ENCODE results near the gene ABCC6. TPM values are rescaled to one million over a fixed set of nuclear protein-coding genes. Genes with fewer than 3 reads are reported as not detected.
"Not testable (repeated sequence)": the region's sequence is repeated elsewhere in the genome, so short reads cannot be mapped to it uniquely, and the experiment has no call there.

Gene ABCC6
- total RNA-seq, 1 experiment from 2014 or later = 2.7 TPM

GRCh38 chr16:16267708-16268107 lies 44.4 kb upstream of the ABCC6 start:
- H3K9me3 ChIP-seq (ENCODE audit: control insufficient read depth in 1 of 2, insufficient read depth in 1 of 2, low read depth in 1 of 2, low read length in 2 of 2); BruUV-seq (replicated peaks); DNase-seq (ENCODE audit: low read depth, low spot score); POLR2A ChIA-PET; H3K36me3 ChIP-seq (ENCODE audit: control insufficient read depth in 1 of 2, insufficient read depth in 2 of 2, low read length in 2 of 2); intact Hi-C loops (cut with micrococcal nuclease); H3K79me2 ChIP-seq (ENCODE audit: insufficient read depth, low read length); H3K27ac ChIP-seq (ENCODE audit: low read depth, low read length); H3K27me3 ChIP-seq (ENCODE audit: insufficient read depth, low read length); RAD21 ChIA-PET (ENCODE audit: low non-redundant PET in 1 of 2, low total read pairs in 2 of 2, uncharacterized antibody in 2 of 2, unreplicated experiment in 2 of 2); H3K4me3 ChIP-seq (replicated peaks in 1 of 2; ENCODE audit: low read depth in 1 of 2, low read length in 2 of 2); H4K20me1 ChIP-seq (ENCODE audit: insufficient read depth); H2AFZ ChIP-seq (ENCODE audit: low read depth, low read length, poor library complexity, severe bottlenecking); H3K4me1 ChIP-seq (ENCODE audit: control insufficient read depth in 1 of 2, insufficient read depth in 2 of 2, low read length in 2 of 2); H3K9ac ChIP-seq (ENCODE audit: low read length); CTCF ChIA-PET; H3K9me2 ChIP-seq (ENCODE audit: insufficient read depth); ATAC-seq; H3K4me2 ChIP-seq (ENCODE audit: low read length): not testable (repeated sequence)

DNA sequence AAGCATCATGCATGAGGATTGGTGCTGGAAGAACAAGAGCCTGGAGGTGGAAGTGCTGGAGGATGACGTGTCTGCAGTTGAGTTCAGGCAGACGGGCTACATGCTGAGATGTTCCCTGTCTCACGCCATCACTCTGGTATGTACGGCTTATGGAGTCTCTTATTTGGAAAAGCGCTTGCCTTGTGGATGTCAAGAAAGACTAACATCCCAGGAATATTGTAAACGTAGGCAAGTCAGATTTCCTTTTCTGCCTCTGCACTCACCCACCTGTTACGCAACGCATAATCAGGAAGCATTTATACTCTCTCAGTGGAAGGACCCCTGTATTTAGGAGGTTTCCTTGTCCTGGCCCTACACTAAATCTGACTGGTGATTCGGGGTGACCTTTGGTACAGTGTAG lies 41.8 kb upstream of the ABCC6 start:
- H3K36me3 ChIP-seq (ENCODE audit: control insufficient read depth in 1 of 2, insufficient read depth in 2 of 2, low read length in 2 of 2); H3K27ac ChIP-seq (ENCODE audit: low read depth, low read length); H2AFZ ChIP-seq (ENCODE audit: low read depth, low read length, poor library complexity, severe bottlenecking); DNase-seq (ENCODE audit: low read depth, low spot score); H3K79me2 ChIP-seq (ENCODE audit: insufficient read depth, low read length); RAD21 ChIA-PET (ENCODE audit: low non-redundant PET in 1 of 2, low total read pairs in 2 of 2, uncharacterized antibody in 2 of 2, unreplicated experiment in 2 of 2); ATAC-seq; H3K9me3 ChIP-seq (ENCODE audit: control insufficient read depth in 1 of 2, insufficient read depth in 1 of 2, low read depth in 1 of 2, low read length in 2 of 2); POLR2A ChIA-PET; H3K27me3 ChIP-seq (ENCODE audit: insufficient read depth, low read length); H3K9me2 ChIP-seq (ENCODE audit: insufficient read depth); H3K4me3 ChIP-seq (replicated peaks in 1 of 2; ENCODE audit: low read depth in 1 of 2, low read length in 2 of 2); H4K20me1 ChIP-seq (ENCODE audit: insufficient read depth); BruUV-seq (replicated peaks); H3K4me1 ChIP-seq (ENCODE audit: control insufficient read depth in 1 of 2, insufficient read depth in 2 of 2, low read length in 2 of 2); intact Hi-C loops (cut with micrococcal nuclease); CTCF ChIA-PET; H3K4me2 ChIP-seq (ENCODE audit: low read length); H3K9ac ChIP-seq (ENCODE audit: low read length): not testable (repeated sequence)

DNA sequence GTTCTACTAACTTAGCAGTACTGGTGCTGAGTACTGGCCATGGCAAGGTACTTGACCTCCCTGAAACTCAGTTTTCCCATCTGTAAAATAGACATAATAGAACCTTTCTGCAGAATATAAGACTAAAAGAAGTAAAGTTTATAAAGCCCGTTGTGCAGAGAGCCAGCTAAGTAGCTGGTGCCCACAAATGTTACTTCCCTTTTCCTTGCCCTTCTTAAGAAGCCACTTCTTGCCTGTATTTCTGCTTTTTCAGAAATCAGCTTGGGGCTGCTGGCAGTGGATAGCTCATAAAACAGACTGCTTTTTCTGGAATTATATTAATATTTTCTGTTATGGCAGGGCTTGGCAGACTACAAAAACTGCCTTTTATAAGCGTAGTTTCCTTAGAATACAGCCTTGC lies 40.7 kb upstream of the ABCC6 start:
- H3K27ac ChIP-seq (ENCODE audit: low read depth, low read length); H3K9me3 ChIP-seq (ENCODE audit: control insufficient read depth in 1 of 2, insufficient read depth in 1 of 2, low read depth in 1 of 2, low read length in 2 of 2); H3K27me3 ChIP-seq (ENCODE audit: insufficient read depth, low read length); H2AFZ ChIP-seq (ENCODE audit: low read depth, low read length, poor library complexity, severe bottlenecking); intact Hi-C loops (cut with micrococcal nuclease); H3K4me3 ChIP-seq (replicated peaks in 1 of 2; ENCODE audit: low read depth in 1 of 2, low read length in 2 of 2); POLR2A ChIA-PET; DNase-seq (ENCODE audit: low read depth, low spot score); H3K4me2 ChIP-seq (ENCODE audit: low read length); ATAC-seq; BruUV-seq (replicated peaks); H3K36me3 ChIP-seq (ENCODE audit: control insufficient read depth in 1 of 2, insufficient read depth in 2 of 2, low read length in 2 of 2); RAD21 ChIA-PET (ENCODE audit: low non-redundant PET in 1 of 2, low total read pairs in 2 of 2, uncharacterized antibody in 2 of 2, unreplicated experiment in 2 of 2); H3K4me1 ChIP-seq (ENCODE audit: control insufficient read depth in 1 of 2, insufficient read depth in 2 of 2, low read length in 2 of 2); H4K20me1 ChIP-seq (ENCODE audit: insufficient read depth); H3K9ac ChIP-seq (ENCODE audit: low read length); CTCF ChIA-PET; H3K79me2 ChIP-seq (ENCODE audit: insufficient read depth, low read length); H3K9me2 ChIP-seq (ENCODE audit: insufficient read depth): not testable (repeated sequence)

- H3K4me2 ChIP-seq (ENCODE audit: low read length); DNase-seq (ENCODE audit: low read depth, low spot score); H3K9me2 ChIP-seq (ENCODE audit: insufficient read depth); CTCF ChIA-PET; H3K79me2 ChIP-seq (ENCODE audit: insufficient read depth, low read length); H3K4me3 ChIP-seq (replicated peaks in 1 of 2; ENCODE audit: low read depth in 1 of 2, low read length in 2 of 2); BruUV-seq (replicated peaks); H4K20me1 ChIP-seq (ENCODE audit: insufficient read depth); H2AFZ ChIP-seq (ENCODE audit: low read depth, low read length, poor library complexity, severe bottlenecking); H3K9ac ChIP-seq (ENCODE audit: low read length); H3K27ac ChIP-seq (ENCODE audit: low read depth, low read length); H3K27me3 ChIP-seq (ENCODE audit: insufficient read depth, low read length); RAD21 ChIA-PET (ENCODE audit: low non-redundant PET in 1 of 2, low total read pairs in 2 of 2, uncharacterized antibody in 2 of 2, unreplicated experiment in 2 of 2); H3K9me3 ChIP-seq (ENCODE audit: control insufficient read depth in 1 of 2, insufficient read depth in 1 of 2, low read depth in 1 of 2, low read length in 2 of 2); intact Hi-C loops (cut with micrococcal nuclease); H3K4me1 ChIP-seq (ENCODE audit: control insufficient read depth in 1 of 2, insufficient read depth in 2 of 2, low read length in 2 of 2); H3K36me3 ChIP-seq (ENCODE audit: control insufficient read depth in 1 of 2, insufficient read depth in 2 of 2, low read length in 2 of 2); POLR2A ChIA-PET; ATAC-seq: not testable (repeated sequence)
Observed at GRCh38 chr16:16262954-16263555, 39.8 kb upstream of the ABCC6 start.

DNA sequence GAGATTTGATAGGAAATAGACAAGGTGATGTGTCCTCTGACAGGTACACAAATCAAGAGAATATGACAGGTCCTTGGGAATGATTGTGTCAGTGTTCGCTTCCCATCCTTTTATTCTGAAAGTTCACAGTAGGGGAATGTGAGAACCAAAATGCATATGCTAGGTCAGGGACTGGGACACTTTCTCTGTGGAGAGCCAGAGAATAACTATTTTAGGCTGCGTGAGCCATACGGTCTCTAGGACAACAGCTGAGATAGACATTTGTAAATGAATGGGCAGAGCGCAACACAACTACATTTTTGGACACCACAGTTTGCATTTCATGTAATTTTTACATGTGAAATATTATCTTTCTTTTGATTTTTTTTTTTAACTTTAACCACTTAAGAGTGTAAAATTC lies 36.7 kb upstream of the ABCC6 start:
- H3K9me2 ChIP-seq (ENCODE audit: insufficient read depth); RAD21 ChIA-PET (ENCODE audit: low non-redundant PET in 1 of 2, low total read pairs in 2 of 2, uncharacterized antibody in 2 of 2, unreplicated experiment in 2 of 2); POLR2A ChIA-PET; H3K4me1 ChIP-seq (ENCODE audit: control insufficient read depth in 1 of 2, insufficient read depth in 2 of 2, low read length in 2 of 2); intact Hi-C loops (cut with micrococcal nuclease); H3K27me3 ChIP-seq (ENCODE audit: insufficient read depth, low read length); H4K20me1 ChIP-seq (ENCODE audit: insufficient read depth); ATAC-seq; H3K79me2 ChIP-seq (ENCODE audit: insufficient read depth, low read length); H3K27ac ChIP-seq (ENCODE audit: low read depth, low read length); H3K9me3 ChIP-seq (ENCODE audit: control insufficient read depth in 1 of 2, insufficient read depth in 1 of 2, low read depth in 1 of 2, low read length in 2 of 2); H2AFZ ChIP-seq (ENCODE audit: low read depth, low read length, poor library complexity, severe bottlenecking); H3K36me3 ChIP-seq (ENCODE audit: control insufficient read depth in 1 of 2, insufficient read depth in 2 of 2, low read length in 2 of 2); CTCF ChIA-PET; H3K4me3 ChIP-seq (replicated peaks in 1 of 2; ENCODE audit: low read depth in 1 of 2, low read length in 2 of 2); H3K4me2 ChIP-seq (ENCODE audit: low read length); BruUV-seq (replicated peaks); DNase-seq (ENCODE audit: low read depth, low spot score); H3K9ac ChIP-seq (ENCODE audit: low read length): not testable (repeated sequence)

Measured in HCT116 (cell line).